HG02884 (cell line): ENCODE data around the gene TFAP2E.

Experiments used
- ATAC-seq: cut with Tn5 transposase; IDR thresholded peaks from one replicate; pipeline ENCODE4 v1.9.1; 2021; ENCODE audit warnings: mild to moderate bottlenecking, moderate library complexity; ENCODE audit not compliant: unreplicated experiment

TFAP2E gene

GRCh38 chr1:35573198-35574124 lies at the start of gene TFAP2E:
TSS of gene TFAP2E (plus strand) at chr1:35573314. CDS start at chr1:35573578, 264 bp downstream.
- ATAC-seq: no peak

DNA sequence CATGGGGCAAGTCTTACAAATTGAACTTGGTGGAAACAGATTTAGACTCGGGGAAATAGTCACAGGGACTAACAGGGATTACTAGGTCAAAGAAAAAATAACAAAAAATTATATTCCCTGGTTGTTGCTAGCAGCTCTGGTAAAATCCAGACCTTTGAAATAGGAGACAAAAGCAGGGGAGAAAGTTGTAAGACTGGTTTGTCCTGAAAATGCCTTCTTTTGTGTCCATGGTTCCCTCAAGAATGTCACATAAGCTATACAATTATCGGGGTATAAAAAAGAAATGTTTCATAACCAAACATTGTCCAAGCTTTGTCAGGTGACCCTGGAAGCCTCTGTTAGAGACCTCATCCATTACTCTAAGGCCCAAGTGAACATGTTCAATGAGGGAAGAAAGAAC lies 49.0 kb upstream of the TFAP2E start:
- ATAC-seq: no peak

GRCh38 chr1:35530168-35530567 lies 42.9 kb upstream of the TFAP2E start:
- ATAC-seq: no peak

DNA sequence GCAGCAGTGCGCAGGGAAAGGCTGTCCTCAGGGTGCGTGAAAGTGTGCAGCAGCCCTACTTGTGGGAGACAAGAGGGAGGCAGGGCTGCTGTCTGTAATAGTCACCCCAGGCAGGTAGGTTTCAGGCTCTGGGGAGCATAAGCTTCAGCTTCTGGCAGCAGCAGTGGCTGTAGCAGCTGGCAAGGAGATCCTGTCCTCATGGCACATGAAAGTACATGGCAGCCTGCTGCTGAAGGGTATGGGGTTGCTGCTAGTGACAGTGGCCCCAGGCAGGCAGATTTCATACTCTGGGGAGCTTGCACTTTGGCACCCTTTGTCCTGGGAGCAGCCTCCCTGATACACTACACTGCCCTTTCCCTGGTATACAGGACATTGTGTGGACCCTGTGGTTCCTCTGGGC lies 42.2 kb upstream of the TFAP2E start:
- ATAC-seq: no peak

DNA sequence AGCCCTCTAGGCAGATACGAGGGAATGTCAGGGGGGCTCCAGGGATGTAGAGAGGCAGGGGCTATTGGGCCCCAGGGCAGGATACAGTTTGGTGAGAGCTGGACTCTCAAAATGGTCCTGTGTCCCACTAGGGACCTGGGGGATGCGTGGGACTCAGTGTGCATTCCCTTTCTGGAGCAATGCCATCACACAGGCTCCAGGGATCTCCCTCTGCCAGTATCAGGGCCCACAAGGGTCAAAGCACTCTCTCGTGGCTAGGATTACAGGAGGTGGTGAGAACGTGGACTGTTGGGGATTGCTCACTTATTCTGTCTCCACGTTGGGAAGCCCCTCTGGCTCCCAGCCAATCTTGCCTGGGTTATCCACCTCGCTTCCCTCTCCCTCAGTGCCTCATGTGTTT lies 41.7 kb upstream of the TFAP2E start:
- no peak for ATAC-seq

DNA sequence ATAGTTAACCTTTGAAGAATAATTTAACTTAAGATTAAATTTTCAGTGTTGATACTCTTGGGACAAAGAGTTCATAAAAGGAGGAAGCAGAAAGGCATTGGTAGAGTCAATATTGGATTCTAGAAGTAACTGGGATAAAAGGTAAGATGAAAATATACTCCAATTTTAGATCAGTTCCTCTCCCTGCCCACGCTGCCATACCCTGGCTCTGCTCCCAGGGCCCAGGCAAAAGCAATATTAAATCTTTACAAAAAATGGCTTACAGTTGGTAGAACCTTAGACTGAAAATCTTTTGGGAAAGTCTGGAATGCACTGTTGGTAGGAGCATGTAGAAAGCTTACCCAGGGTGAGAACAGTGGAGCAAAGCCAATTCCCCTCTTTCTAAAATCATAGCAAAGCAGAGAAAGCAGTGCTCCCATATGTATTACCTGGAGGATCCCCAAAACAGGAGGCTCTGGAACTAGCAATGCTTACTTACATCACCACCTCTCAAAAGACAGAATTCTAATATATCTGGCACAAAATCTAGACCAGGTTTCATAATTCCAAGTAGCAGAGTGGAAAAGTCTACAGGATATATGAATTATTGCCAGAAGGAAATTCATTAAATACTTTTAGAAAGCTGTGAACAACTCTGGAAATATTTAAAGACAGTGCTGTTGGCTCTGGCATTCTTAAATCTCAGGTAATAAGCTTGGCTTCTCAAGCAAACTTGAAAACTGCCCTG lies 40.5 kb upstream of the TFAP2E start:
- no peak for ATAC-seq

DNA sequence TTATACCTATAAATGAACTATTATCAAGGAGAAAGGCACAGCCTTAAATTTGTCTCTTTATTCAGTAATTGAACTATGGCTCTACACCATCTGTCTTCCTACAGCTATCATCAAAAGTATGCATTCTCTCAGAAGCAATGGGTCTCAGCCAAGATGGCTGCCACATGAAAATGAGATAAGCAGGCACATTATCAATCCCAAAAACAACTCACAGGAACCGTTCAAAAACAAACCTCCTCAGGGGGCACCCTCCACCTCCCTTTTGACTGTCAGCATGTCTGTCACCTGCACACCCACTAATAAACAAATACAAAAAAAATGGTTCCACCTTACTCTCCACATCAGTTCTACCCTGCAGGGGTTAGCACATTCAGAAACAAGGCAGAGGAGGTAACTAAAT lies 39.5 kb upstream of the TFAP2E start:
- ATAC-seq: no peak

GRCh38 chr1:35535243-35535642 lies 37.9 kb upstream of the TFAP2E start:
- no peak for ATAC-seq

GRCh38 chr1:35536556-35537162 lies 36.5 kb upstream of the TFAP2E start:
- ATAC-seq: no peak

DNA sequence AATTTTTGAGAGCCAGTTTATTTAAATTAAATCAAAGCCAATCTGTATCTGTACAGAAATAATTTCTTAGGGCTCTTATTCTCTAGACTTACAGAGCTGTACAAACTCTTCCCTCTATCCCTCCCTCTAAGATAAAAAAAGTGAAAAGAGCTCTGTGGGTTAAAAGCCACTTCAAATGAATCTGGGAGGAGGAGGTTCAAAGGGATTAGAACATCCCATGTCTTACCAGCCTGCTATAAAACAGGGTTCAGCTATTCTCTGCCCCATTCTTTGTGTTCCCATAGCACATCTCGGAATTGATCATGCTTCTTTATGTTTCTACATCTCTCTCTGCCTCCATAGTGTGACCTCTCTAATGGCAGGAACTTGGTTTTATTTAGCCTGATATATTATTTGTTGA lies 35.3 kb upstream of the TFAP2E start:
- ATAC-seq: no peak

GRCh38 chr1:35539073-35539823 lies 33.9 kb upstream of the TFAP2E start:
- ATAC-seq: no peak

DNA sequence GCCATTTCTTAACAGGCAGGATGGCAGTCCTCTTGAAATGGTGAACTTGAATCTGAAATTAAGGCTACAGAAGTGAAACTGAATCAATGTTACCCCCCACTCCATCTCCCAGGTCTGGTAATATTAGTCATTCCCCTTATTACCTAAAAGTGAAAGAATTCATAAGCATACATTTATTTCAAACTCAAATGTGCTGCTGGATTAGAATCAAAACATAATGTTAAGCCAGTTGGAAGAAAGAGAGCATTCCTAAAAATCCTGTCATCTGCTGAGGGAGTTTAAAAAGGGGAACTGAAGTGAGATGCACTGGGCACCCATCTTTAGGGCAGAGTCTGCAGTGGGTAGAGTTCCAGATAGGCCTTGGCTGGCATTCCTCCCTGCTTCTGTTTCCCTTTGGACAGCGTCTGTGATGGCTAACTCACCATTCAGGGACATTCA lies 33.3 kb upstream of the TFAP2E start:
- no peak for ATAC-seq

DNA sequence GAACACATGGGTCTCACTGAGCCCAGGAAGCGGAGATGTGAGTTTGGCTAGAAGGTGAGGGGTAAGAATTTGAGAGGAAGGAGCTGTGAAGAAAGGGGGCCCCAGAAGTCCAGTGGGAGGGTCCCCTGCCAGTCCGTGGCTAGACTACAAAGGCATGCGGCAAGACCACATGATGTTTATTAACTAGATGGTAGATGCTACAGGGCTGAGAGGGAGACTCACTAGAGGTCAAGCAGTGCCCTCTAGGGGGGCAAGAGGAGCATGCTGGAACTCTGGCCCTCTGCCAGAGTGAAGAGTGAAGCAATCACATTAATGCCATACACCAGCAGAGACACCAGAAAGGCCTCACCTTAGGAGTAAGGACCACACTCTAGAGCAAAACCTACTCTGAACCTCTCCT lies 28.1 kb upstream of the TFAP2E start:
- no peak for ATAC-seq

GRCh38 chr1:35546614-35547013 lies 26.5 kb upstream of the TFAP2E start:
- no peak for ATAC-seq

- ATAC-seq: no peak
These were observed 19.3 kb upstream of the TFAP2E start for GRCh38 chr1:35553851-35554250.

DNA sequence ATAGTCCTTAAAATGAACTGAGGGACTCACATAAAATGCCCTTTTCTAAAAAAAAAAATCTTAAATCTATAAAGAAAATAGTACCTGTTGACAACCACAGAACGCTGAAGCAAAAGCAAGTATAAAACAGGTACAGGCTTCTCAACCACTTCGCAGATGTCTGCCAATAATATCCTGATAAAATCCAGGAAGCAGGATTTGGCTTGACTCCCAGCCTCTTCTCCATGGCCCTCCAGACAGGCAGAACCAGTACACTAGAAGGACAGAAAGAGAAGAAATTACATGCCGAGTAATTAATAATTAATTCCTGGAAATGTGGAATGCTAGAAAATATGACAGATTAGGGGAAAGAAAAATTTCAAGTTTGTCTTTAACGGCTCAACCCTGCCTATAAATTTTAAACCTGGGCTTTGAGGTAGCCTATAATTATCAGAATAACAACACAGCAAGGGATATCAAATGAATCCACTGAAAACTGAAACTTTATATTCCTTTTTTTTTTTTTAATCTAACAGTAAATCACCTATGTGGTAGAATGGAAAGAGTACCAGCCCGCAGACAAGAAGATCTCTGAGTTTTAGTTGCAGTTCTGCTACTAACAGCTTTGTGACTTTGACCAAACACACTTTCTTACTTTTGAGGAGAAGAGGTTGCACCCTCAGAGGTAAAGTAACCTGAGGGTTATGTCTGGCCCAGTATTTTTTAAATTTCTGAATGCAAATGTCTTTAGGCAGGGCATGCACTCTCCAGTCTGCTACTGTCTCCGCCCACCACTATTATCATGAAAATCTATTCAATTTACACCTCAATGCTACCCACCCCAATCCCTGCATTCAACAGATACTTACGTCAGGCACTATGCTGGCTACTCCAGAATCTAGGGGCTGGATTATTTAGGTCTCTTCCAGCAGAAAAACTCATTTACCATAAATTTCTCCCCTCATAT lies 18.6 kb upstream of the TFAP2E start:
- no peak for ATAC-seq

GRCh38 chr1:35555212-35555584 lies 17.9 kb upstream of the TFAP2E start:
- no peak for ATAC-seq

DNA sequence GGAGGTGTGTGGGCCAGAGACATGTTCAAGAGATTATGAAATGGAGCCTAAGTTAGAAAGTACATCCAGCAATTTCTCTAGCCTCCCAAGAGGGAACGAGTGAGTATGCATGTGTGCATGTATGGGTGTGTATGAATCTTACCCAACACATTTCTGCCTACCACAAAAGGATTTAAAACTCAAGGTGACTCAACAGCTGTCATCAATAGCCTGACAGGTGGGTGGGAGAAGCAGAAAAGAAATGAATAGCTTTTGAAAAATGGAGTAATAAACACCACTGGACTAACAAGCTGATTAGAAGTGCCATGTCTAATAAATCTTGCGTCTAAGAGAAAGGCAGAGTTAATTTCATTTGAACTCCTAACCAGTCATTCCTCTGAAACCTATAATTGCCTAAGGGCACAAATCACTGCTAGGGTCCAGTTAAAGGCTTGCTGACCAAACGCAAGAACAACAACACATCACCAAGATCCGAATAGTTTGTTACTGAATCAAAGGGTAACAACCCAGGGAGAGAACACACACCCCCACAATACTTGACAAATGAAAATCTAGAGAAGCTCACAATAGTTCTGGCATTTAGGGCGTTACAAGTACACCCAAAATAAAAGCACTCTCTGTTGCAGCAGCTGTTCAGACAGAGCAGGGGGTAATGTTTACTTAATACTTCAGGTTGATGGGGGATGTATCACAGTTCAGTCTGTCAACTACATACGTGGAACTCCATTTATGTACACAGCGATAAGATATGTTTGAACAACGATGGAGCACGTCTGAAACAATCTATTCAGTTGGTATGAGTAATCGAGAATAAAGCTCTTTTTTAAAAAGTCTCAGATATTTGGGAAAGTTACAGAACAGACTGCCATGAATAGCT lies 17.3 kb upstream of the TFAP2E start:
- ATAC-seq: no peak
